CD14-positive monocyte (primary cell): ENCODE measurements around the gene SCAPER. TPM values are rescaled to one million over a fixed set of nuclear protein-coding genes. Genes with fewer than 3 reads are reported as not detected.

Source experiments
- DNase-seq, 3 donors: peaks; one replicate each; pipeline ENCODE4 v3.0.0-alpha.2; 2011 to 2022
- H2AFZ ChIP-seq: 2 replicates; pipeline ENCODE4 v1.6.0; 2012; ENCODE audit warnings: mild to moderate bottlenecking, low read depth, low read length, inconsistent platforms; ENCODE audit not compliant: insufficient read depth, poor library complexity, severe bottlenecking
- H3K27ac ChIP-seq, 2 donors: 1 replicate in 1 of 2; 2 replicates in 1 of 2; pipeline ENCODE4 v1.5.1; 2012 to 2013; ENCODE audit warnings: low read length in 2 of 2, control low read depth in 1 of 2, inconsistent platforms in 1 of 2, low read depth in 1 of 2, mild to moderate bottlenecking in 1 of 2
- H3K27me3 ChIP-seq, 2 donors: one replicate each; pipeline versions ENCODE4 v1.6.0 to v1.6.1; 2011 to 2013; ENCODE audit warnings: low read length in 2 of 2; ENCODE audit not compliant: control insufficient read depth in 2 of 2, insufficient read depth in 2 of 2
- H3K36me3 ChIP-seq, 2 donors: replicated peaks in 1 of 2; 1 replicate in 1 of 2; 2 replicates in 1 of 2; pipeline versions ENCODE4 v1.5.1 to v1.6.1; 2012 to 2013; ENCODE audit warnings: low read length in 2 of 2, control low read depth in 1 of 2, inconsistent platforms in 1 of 2, mild to moderate bottlenecking in 1 of 2; ENCODE audit not compliant: insufficient read depth in 2 of 2, control insufficient read depth in 1 of 2
- H3K4me1 ChIP-seq, 2 donors: 1 replicate in 1 of 2; 2 replicates in 1 of 2; pipeline versions ENCODE4 v1.5.1 to v1.6.1; 2012 to 2013; ENCODE audit warnings: low read length in 2 of 2, control low read depth in 1 of 2, inconsistent platforms in 1 of 2, mild to moderate bottlenecking in 1 of 2, moderate library complexity in 1 of 2; ENCODE audit not compliant: insufficient read depth in 2 of 2, control insufficient read depth in 1 of 2
- H3K4me2 ChIP-seq: replicated peaks from 2 replicates; pipeline ENCODE3; 2012; ENCODE audit warnings: low read length, moderate library complexity, mild to moderate bottlenecking; ENCODE audit not compliant: poor library complexity, severe bottlenecking; ENCODE audit errors: extremely low read depth
- H3K4me3 ChIP-seq, 3 experiments: fragments of 200-600 bp in 1 of 3; sonication (generic) in 1 of 3; replicated peaks in 1 of 3; 1 replicate in 2 of 3; 2 replicates in 1 of 3; pipeline ENCODE4 v1.5.1; 2011 to 2013; ENCODE audit warnings: low read length in 3 of 3, mild to moderate bottlenecking in 3 of 3, control low read depth in 2 of 3, low read depth in 2 of 3, inconsistent platforms in 1 of 3, moderate library complexity in 1 of 3
- H3K79me2 ChIP-seq: 2 replicates; pipeline ENCODE4 v1.6.0; 2012; ENCODE audit warnings: mild to moderate bottlenecking, control low read depth, inconsistent platforms, low read length, moderate library complexity; ENCODE audit not compliant: insufficient read depth
- H3K9ac ChIP-seq: 2 replicates; pipeline ENCODE4 v1.6.0; 2017; ENCODE audit warnings: low read length, mild to moderate bottlenecking; ENCODE audit not compliant: insufficient read depth, poor library complexity, severe bottlenecking
- H3K9me3 ChIP-seq, 2 donors: replicated peaks in 1 of 2; 1 replicate in 1 of 2; 2 replicates in 1 of 2; pipeline versions ENCODE4 v1.5.1 to v1.6.1; 2012 to 2013; ENCODE audit warnings: low read length in 2 of 2, control low read depth in 1 of 2; ENCODE audit not compliant: control insufficient read depth in 1 of 2, insufficient read depth in 1 of 2
- H4K20me1 ChIP-seq: 2 replicates; pipeline ENCODE4 v1.6.0; 2012; ENCODE audit warnings: mild to moderate bottlenecking, low read length, control low read depth, moderate library complexity; ENCODE audit not compliant: insufficient read depth
- H3K27ac Mint-ChIP-seq, 7 donors: one replicate each; pipeline ENCODE4 v1.8.0; 2020; ENCODE audit warnings: mild to moderate bottlenecking in 7 of 7, mixed read lengths in 7 of 7, moderate library complexity in 6 of 7, inconsistent platforms in 2 of 7
- H3K27me3 Mint-ChIP-seq, 3 donors: one replicate each; pipeline ENCODE4 v1.8.0; 2021 to 2022; ENCODE audit warnings: low read depth in 3 of 3, mild to moderate bottlenecking in 3 of 3, mixed read lengths in 3 of 3, moderate library complexity in 3 of 3, inconsistent platforms in 1 of 3
- H3K36me3 Mint-ChIP-seq, 2 donors: one replicate each; pipeline ENCODE4 v1.8.0; 2020; ENCODE audit warnings: mixed read lengths in 2 of 2, inconsistent platforms in 1 of 2, mild to moderate bottlenecking in 1 of 2
- H3K4me1 Mint-ChIP-seq: one replicate; pipeline ENCODE4 v1.8.0; 2020; ENCODE audit warnings: mild to moderate bottlenecking, mixed read lengths
- H3K4me3 Mint-ChIP-seq, 2 donors: one replicate each; pipeline ENCODE4 v1.8.0; 2020; ENCODE audit warnings: mild to moderate bottlenecking in 2 of 2, mixed read lengths in 2 of 2, moderate library complexity in 1 of 2
- H3K9me3 Mint-ChIP-seq, 7 donors: one replicate each; pipeline ENCODE4 v1.8.0; 2020 to 2022; ENCODE audit warnings: mixed read lengths in 7 of 7, mild to moderate bottlenecking in 6 of 7, moderate library complexity in 6 of 7, inconsistent platforms in 2 of 7
- CTCF ChIP-seq: fragments of 200-600 bp; IDR thresholded peaks from one replicate; pipeline ENCODE4 v1.8.0; 2022; ENCODE audit warnings: antibody characterized with exemption, mild to moderate bottlenecking
- WGBS: methylation state at CpG from one replicate; pipeline ENCODE4 v1.1.5; 2013; ENCODE audit warnings: missing lambda C conversion rate; ENCODE audit not compliant: insufficient coverage; 5-methylcytosine and 5-hydroxymethylcytosine counted together
- intact Hi-C, 2 donors: fragments of 100-400 bp; cut with micrococcal nuclease; formaldehyde crosslinking; loops; one replicate each; pipeline versions ENCODE4 v1.15.0 to v1.15.1; 2023
- polyA plus RNA-seq, 3 donors: library from polyadenylated mRNA; depleted of rRNA in 1 of 3; unstranded in 2 of 3; stranded (reverse) in 1 of 3; fragments of 300-500 nt in 2 of 3; fragments of >200 nt in 1 of 3; fragmentation: Illumina TruSeq in 2 of 3; gene quantifications; 1 replicate in 2 of 3; 2 replicates in 1 of 3; pipeline ENCODE4 v1.2.3, GENCODE V29; 2012 to 2021

SCAPER gene
- polyA plus RNA-seq, 3 donors, result 2.5 to 5.4 (median 4.2) TPM

- Histone ChIP-seq H3K27me3 (peaks cover 7 to 21% of the 10 kb centered on the region in 2 donors), H3K9ac (no peak overlapping the region), H3K4me1 (no peaks in the 10 kb centered on the region), H3K9me3 (no peaks in the 10 kb centered on the region), H3K79me2 (no peaks in the 10 kb centered on the region), H3K4me2 (no peak overlapping the region), H3K4me3 (no peak overlapping the region), H2AFZ (no peak overlapping the region), H4K20me1 (no peaks in the 10 kb centered on the region), H3K36me3 (no peaks in the 10 kb centered on the region), H3K27ac (no peak overlapping the region)
- no peak overlapping the region for H3K27ac Mint-ChIP-seq
- peaks cover 28 to 42% (median 36%) of the 10 kb centered on the region in 3 donors for H3K27me3 Mint-ChIP-seq
- H3K36me3 Mint-ChIP-seq, result no peaks in the 10 kb centered on the region
- WGBS, result 98% methylated on average over 8 of the region's 10 CpGs
- H3K9me3 Mint-ChIP-seq, result peaks cover 0 to 1% (median 0%) of the 10 kb centered on the region in 7 donors
- DNase-seq, result no peak
- intact Hi-C loops, result no loop called here
- TF ChIP-seq CTCF, result no peak
- H3K4me3 Mint-ChIP-seq, result no peak overlapping the region
- H3K4me1 Mint-ChIP-seq, result no peaks in the 10 kb centered on the region
Measured at GRCh38 chr15:76321171-76321570, 584.0 kb downstream of the SCAPER start.

- Histone ChIP-seq H3K27me3 (peaks cover 3 to 10% of the 10 kb centered on the region in 2 donors), H3K27ac (no peak overlapping the region), H3K9ac (no peak overlapping the region), H3K79me2 (no peaks in the 10 kb centered on the region), H3K4me3 (no peak overlapping the region), H4K20me1 (no peaks in the 10 kb centered on the region), H3K4me1 (no peaks in the 10 kb centered on the region), H3K4me2 (no peak overlapping the region), H2AFZ (no peak overlapping the region), H3K36me3 (no peaks in the 10 kb centered on the region), H3K9me3 (no peaks in the 10 kb centered on the region)
- no peak for DNase-seq
- no peaks in the 10 kb centered on the region for H3K4me1 Mint-ChIP-seq
- peaks cover 0 to 2% (median 0%) of the 10 kb centered on the region in 7 donors for H3K9me3 Mint-ChIP-seq
- H3K36me3 Mint-ChIP-seq, result no peaks in the 10 kb centered on the region
- H3K27me3 Mint-ChIP-seq, result peaks cover 26 to 36% (median 28%) of the 10 kb centered on the region in 3 donors
- intact Hi-C loops, result no loop called here
- no peak overlapping the region for H3K4me3 Mint-ChIP-seq
- no peak overlapping the region for H3K27ac Mint-ChIP-seq
- WGBS, result 100% methylated on average over 3 of the region's 6 CpGs
- TF ChIP-seq CTCF, result no peak
Measured at GRCh38 chr15:76320012-76320411, 585.1 kb downstream of the SCAPER start.
